Measurements from ENCODE around the gene RNF113B.

DNA sequence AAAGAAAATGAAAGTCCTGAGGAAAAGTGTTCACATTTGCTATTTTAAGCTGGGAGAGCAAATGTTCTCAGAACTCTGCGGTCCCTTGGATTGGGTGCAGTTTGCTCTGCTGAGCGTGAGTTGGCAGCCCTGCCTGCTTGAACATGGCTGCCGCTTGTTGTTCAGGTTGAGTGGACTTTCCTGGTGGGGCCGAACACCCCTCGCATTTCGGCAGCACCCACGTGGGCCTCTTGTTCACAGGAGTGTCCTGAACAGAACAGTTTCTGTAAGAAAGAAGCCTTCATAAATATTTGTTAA lies 10.8 kb upstream of the RNF113B start:
- TF ChIP-seq POLR2A (IDR thresholded peaks at IDR 0.05; ENCODE audit: low read depth, low read length), result no peak
- TF ChIP-seq, protein P1, sequence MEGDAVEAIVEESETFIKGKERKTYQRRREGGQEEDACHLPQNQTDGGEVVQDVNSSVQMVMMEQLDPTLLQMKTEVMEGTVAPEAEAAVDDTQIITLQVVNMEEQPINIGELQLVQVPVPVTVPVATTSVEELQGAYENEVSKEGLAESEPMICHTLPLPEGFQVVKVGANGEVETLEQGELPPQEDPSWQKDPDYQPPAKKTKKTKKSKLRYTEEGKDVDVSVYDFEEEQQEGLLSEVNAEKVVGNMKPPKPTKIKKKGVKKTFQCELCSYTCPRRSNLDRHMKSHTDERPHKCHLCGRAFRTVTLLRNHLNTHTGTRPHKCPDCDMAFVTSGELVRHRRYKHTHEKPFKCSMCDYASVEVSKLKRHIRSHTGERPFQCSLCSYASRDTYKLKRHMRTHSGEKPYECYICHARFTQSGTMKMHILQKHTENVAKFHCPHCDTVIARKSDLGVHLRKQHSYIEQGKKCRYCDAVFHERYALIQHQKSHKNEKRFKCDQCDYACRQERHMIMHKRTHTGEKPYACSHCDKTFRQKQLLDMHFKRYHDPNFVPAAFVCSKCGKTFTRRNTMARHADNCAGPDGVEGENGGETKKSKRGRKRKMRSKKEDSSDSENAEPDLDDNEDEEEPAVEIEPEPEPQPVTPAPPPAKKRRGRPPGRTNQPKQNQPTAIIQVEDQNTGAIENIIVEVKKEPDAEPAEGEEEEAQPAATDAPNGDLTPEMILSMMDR (conservative IDR thresholded peaks at IDR 0.05; ENCODE audit: low read depth, low read length), result no peak
- TF ChIP-seq, protein P2, sequence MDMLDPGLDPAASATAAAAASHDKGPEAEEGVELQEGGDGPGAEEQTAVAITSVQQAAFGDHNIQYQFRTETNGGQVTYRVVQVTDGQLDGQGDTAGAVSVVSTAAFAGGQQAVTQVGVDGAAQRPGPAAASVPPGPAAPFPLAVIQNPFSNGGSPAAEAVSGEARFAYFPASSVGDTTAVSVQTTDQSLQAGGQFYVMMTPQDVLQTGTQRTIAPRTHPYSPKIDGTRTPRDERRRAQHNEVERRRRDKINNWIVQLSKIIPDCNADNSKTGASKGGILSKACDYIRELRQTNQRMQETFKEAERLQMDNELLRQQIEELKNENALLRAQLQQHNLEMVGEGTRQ (IDR thresholded peaks at IDR 0.05; ENCODE audit: low read depth, low read length), result no peak
- no peak for TF ChIP-seq FOS (IDR thresholded peaks at IDR 0.05; ENCODE audit: low read depth, low read length)
- TF ChIP-seq RCOR1 (IDR thresholded peaks at IDR 0.05; ENCODE audit: insufficient replicate concordance, low read length), result no peak
- TF ChIP-seq BHLHE40 (IDR thresholded peaks at IDR 0.05; ENCODE audit: low read depth, low read length), result no peak
- no peak for TF ChIP-seq CHD1 (IDR thresholded peaks at IDR 0.05; ENCODE audit: low read depth, low read length)
- no peak for TF ChIP-seq SMC3 (IDR thresholded peaks at IDR 0.05; ENCODE audit: low read depth, low read length)
- TF ChIP-seq CEBPB (IDR thresholded peaks at IDR 0.05; ENCODE audit: low read depth, low read length), result no peak
- TF ChIP-seq MXI1 (IDR thresholded peaks at IDR 0.05; ENCODE audit: borderline replicate concordance, low read depth, low read length), result no peak
- TF ChIP-seq RAD21 (IDR thresholded peaks at IDR 0.05; ENCODE audit: low read length), result no peak
